AG08396 (cell line): ENCODE data around the gene CLN6.

Source experiments
- DNase-seq: peaks from one replicate; pipeline ENCODE4 v3.0.0; 2012; ENCODE audit warnings: low spot score, mixed read lengths

CLN6 gene

DNA sequence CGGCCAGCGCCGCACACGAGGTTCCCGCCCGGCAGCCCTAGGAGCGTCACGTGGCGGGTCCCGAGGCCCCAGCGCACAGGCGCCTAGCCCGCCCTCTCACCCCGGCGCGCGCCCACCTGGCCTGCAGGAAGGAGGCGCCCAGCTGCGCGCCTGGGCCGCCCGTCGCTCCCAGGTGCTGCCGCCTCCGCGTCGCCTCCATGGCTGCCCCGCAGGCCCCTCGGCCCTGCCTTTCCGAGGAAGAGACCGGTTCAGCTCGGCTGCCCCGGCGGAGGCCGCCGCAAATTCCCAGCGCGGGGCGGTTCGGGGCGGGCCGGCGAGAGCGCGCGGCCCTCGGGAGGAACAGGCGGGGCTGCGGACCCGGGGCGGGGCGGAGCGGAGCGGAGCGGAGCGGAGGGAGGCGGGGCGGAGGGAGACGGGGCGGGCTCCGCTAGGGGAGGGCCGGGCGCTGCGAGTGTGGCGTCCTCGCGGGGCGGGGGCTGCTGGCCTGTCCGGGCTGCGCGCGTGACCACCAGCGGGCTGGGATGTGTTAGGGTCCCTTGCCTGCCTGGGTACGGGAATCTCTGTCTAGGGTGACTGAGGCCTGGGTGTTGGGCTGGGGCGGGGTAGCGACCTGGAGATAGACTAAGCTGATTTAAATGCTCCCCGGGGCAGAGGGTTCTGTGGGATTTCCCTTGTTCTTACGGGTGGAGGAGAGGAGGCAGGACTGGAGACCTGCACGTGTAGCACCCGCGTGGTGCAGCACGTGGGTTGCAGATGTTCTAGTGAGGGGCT lies at the start of gene CLN6:
TSS of gene CLN6 (minus strand) at position 343 of the 771 bp plus-strand sequence. CDS start at position 199, 144 bp downstream.
- peak; percentile 98 for DNase-seq

DNA sequence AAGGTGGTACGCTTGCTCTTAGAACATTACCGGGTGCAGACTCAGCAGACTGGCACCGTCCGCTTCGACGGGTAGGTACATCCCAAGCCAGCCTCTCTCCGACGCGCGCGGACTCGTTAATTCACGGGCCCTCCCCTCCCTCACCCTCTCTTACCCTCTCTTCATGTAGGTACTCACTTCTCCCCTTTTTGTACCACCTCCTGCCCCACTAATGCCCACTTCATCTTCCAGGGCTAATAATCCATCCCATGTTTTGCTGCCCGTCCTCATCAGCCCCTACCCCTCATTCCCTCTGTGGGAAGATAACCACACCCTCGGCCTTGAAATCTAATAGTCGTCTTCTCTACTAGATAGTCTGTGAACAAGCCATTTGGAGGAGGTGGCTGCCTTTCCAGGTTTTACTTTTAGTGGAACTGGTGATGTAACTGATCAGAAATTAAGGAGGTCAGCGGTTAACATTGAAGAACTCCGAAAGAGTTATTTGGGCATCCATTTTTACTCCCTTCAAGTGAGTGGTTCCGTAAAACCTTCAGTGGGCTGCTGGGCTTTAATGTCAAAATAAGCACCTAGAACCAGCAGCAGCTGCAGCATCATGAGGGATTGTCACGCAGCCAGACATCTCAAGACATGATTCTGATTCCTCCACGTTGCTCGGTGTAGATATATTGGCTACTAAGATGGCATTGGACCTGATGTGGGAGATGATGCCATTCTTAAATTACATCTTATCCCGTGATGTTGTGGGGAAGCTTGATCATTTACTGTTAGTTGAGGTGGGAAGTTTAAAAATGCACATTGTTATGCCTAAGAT lies 49.3 kb upstream of the CLN6 start:
- DNase-seq, result no peak

- no peak for DNase-seq
These were observed 48.7 kb upstream of the CLN6 start for GRCh38 chr15:68278345-68278594.

DNA sequence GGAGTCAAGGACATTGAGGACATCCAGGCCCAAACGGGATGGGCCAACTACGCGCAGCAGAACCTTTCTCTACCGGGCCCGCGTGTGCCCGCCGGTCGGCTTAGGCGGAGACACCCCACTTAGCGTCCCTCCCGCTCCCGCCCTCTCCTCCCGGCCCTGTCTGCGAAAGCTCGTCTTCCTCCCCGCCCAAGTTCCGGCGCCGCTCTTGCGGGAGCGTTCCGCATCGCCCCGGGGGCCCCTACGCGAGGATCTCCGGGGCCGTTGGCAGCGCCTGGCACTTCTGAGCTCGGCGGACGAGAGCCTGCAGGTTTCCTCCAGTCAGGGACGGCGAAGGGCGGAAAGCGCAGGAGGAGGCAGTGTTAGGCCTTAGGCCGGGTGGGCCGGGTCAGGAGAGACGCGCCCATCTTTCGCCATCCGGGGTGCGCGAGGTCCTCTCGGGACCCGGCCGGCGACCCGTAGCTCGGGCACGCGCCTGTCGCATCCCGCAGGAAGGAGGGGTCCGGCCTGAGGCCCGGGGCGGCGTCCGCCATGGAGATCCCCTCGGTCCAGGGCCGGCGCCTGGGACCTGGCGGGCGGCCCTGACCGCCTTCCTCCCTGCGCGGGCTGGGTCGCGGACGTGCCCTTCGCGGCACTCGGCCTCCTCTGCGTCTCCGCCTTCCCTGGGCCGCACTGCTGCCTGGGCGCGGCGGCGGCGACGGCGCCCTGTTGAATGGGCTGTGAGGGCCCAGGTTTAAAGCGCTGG lies 48.2 kb upstream of the CLN6 start, which contains the start of gene FEM1B:
TSS of gene FEM1B (plus strand) at position 143 of the 742 bp plus-strand sequence. CDS start 673 bp downstream, outside the sequence.
- DNase-seq, result peak; percentile 90

DNA sequence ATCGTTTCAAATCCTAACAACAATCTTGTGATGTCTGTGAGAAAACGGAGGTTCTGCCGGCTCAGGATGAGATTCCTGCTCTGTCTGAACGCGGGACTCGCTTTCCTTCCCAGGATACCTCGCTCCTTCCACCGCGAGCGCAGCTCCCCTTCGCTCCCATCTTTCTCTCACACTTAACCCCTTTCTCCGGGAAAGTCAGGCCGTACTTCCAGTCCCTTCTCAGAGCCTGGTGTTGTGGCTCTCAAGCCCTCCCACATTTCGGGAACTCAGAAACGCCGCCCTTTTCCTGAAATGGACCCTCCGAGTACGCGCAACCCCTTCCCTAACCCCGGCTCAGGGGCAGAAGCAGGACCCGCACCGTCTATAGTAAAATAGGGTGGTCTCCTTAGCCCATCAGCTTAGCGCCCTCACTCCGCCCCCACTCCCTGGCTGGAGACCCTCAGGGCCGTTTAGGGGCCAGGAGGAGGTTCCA lies 47.6 kb upstream of the CLN6 start:
- peak; percentile 38 for DNase-seq

- no peak for DNase-seq
These were observed 47.1 kb upstream of the CLN6 start for GRCh38 chr15:68276668-68277067.

- peak; percentile 41 for DNase-seq
These were observed 45.7 kb upstream of the CLN6 start for GRCh38 chr15:68275165-68275746.

DNA sequence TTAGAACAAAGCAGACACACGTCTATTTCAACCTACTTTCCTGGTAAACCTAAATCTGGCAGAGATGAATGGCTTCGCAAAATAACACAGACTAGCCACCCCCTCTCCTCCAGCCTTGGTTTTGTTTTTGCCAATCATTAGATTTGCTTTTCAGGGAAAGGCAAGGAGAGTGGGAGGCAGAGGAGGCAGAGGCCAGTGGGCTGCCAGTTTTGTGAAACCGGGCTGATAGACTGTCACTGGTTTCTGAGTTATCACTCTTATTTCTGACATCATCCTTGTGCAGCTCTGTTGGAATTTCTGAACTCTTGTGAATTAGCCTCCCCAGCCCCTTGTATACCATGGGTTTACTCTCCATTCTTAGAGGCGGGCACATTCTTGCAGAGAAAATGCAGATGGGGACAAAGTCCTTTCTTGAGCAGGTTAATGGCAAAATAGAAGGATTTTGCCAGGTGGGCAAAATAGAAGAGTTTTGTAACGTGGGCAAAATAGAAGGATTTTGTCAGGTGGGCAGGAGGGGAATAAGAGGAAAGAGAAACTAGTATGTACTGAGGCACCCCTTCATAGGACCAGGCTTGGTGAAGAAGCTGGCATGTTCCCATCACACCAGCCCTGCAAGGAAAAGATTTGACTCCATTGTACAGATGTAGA lies 44.8 kb upstream of the CLN6 start:
- DNase-seq, result no peak

DNA sequence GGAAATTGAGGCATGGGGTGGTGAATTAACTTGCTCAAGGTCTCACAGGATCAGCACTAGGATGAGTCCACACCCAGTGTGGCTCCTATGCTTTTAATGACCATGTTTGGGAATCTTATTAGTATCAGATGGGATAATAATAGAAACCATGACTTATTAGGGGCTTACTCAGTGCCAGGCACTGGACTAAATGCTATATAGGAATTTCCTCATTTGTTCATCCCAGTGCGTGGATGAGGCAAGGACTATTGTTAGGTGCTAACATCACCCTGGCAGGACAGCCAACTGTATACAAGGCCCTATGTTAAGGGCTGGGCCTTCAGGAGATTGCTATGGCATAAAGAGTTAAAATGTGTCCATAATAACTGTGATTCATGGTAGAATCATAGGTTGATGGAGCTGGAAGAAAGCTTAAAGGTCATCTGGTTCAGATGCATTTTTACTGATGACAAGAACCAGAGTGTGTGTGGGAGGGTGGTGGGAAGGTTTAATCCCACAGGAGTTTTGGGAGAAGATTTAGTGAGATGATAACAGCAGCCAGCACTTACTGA lies 43.3 kb upstream of the CLN6 start:
- DNase-seq, result peak; percentile 49

GRCh38 chr15:68271854-68272471 lies 42.4 kb upstream of the CLN6 start:
- peak; percentile 62 for DNase-seq

GRCh38 chr15:68268405-68268804 lies 38.9 kb upstream of the CLN6 start:
- DNase-seq, result no peak

DNA sequence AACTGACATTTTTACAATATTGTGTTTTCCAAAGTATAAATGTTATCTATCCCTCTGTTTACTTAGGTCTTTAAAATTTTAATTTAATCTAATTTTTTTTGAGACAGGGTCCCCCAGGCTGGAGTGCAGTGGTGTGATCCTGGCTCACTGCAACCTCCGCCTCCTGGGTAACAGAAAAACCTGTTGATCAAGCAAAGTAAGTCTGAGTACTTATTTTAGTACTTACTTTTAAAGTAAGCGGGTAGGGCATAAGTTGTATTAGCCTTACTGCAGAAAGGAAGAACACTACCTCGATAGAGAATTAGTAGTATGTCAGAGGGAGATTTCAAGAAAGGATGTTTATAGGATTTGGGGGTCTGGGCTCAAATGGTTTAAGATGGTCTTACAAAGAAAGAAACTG lies 36.1 kb upstream of the CLN6 start:
- no peak for DNase-seq

DNA sequence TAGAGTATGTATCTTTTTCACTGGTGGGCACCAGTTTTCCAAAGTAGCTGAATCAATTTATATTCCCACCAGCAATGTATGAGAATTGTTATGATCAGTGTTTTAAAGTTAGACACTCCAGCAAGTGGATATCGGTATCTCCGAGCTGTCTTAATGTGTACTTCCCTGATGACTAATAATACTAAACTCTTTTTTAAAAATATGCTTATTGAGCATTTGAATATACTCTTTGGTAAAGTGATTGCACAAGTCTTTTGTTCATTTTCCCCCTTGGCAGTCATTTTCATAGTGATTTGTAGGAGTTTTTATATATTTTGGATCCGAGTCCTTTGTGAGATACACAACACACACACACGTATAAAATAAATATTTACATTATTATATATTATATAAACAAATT lies 35.6 kb upstream of the CLN6 start:
- DNase-seq, result no peak

DNA sequence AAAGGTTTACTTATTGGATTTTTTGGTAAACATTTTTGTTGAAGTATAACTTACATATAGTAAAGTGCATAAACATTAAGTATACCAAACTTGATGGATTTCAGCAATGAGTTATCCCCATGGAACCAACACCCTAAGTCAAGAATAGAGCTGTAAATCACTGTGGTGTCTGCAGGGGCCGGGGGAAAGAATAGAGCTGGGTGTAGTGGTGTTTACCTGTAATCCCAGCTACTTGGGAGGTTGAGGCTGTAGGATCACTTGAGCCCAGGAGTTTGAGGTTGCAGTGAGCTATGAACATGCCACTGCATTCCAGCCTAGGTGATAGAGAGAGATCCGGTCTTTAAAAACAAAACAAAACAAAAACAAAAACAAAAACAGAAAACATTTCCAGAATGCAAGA lies 34.8 kb upstream of the CLN6 start:
- no peak for DNase-seq

GRCh38 chr15:68262514-68263356 lies 33.2 kb upstream of the CLN6 start:
- no peak for DNase-seq

DNA sequence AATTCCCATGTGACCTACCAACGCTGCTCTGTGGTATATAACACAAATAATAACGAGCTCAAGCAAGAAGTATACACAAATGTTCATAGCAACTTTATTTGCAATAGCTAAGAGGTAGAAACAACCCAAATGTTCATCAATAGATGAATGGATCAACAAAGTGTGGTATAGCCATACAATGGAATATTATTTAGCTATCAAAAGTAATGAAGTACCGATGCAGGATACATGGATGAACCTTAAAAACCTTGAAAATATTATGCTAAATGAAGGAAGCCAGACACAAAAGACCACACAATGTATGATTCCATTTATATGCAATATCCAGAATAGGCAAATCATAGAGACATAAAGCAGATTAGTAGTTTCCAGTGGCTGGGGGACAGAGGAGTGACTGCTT lies 32.5 kb upstream of the CLN6 start:
- DNase-seq, result no peak

GRCh38 chr15:68261241-68261640 lies 31.7 kb upstream of the CLN6 start:
- DNase-seq, result no peak

GRCh38 chr15:68259883-68260282 lies 30.4 kb upstream of the CLN6 start:
- DNase-seq, result no peak

DNA sequence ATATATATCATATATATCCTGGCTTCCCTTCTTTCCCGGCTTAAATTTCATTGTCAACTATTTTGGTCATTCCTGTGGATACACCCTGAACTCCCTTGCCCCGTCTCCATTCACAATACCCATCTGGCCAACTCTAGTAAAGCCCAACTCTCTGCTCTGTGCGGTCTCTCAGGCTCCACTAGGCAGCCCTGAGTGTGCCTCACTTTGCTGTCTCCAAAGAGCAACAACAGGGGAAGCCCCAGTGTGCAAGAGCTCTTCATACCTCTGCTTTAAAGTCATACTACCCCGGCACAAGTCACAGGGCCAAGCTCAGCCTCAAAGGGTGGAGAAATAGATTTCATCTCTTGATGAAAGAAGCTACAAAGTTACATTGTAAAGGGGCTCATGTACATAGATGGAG lies 29.2 kb upstream of the CLN6 start:
- DNase-seq, result no peak
